A673 (cell line): Measurements from ENCODE around the gene IMPACT. TPM values are rescaled to one million over a fixed set of nuclear protein-coding genes. Genes with fewer than 3 reads are reported as not detected.

Source experiments
- BruUV-seq: library from RNA; stranded (reverse); fragments of 400-500 nt; replicated peaks from 2 replicates; lab custom pipeline; 2021; lab: Mats Ljungman, UMichigan
- CTCF ChIA-PET: fragments of 300-600 bp; sonication (Branson Sonifier 250); formaldehyde crosslinking; loops from one replicate; lab custom pipeline; 2022; ENCODE audit warnings: antibody characterized with exemption; lab: Charles Lee
- POLR2A ChIA-PET: fragments of 300-600 bp; sonication (Branson Sonifier 250); formaldehyde crosslinking; loops from one replicate; lab custom pipeline; 2022; ENCODE audit warnings: antibody characterized with exemption; ENCODE audit not compliant: low non-redundant PET; lab: Charles Lee
- DNase-seq: peaks from one replicate; pipeline ENCODE4 v3.0.0-alpha.2; 2015; ENCODE audit warnings: low spot score
- H3K27ac ChIP-seq: fragments of 200-600 bp; sonication (generic); 2 replicates; pipeline ENCODE4 v1.5.1; 2016; ENCODE audit warnings: mixed run types, low read depth, mild to moderate bottlenecking, mixed read lengths, antibody characterized with exemption, low read length; ENCODE audit not compliant: poor library complexity, severe bottlenecking
- H3K27me3 ChIP-seq: fragments of 200-600 bp; sonication (generic); replicated peaks from 2 replicates; pipeline ENCODE4 v1.6.1; 2017; ENCODE audit warnings: mixed run types, low read depth, mild to moderate bottlenecking, mixed read lengths, antibody characterized with exemption, low read length; ENCODE audit not compliant: insufficient read depth, poor library complexity
- H3K36me3 ChIP-seq: fragments of 200-600 bp; sonication (generic); 2 replicates; pipeline ENCODE4 v1.6.1; 2016; ENCODE audit warnings: mixed run types, mild to moderate bottlenecking, mixed read lengths, antibody characterized with exemption, low read length; ENCODE audit not compliant: insufficient read depth, poor library complexity, severe bottlenecking
- H3K4me1 ChIP-seq: fragments of 200-600 bp; sonication (generic); 2 replicates; pipeline ENCODE4 v1.6.1; 2017; ENCODE audit warnings: mixed run types, mild to moderate bottlenecking, mixed read lengths, antibody characterized with exemption, low read length; ENCODE audit not compliant: insufficient read depth, poor library complexity, severe bottlenecking
- H3K4me3 ChIP-seq: fragments of 200-600 bp; sonication (generic); 2 replicates; pipeline ENCODE4 v1.5.1; 2016; ENCODE audit warnings: low read depth, mixed run types, mild to moderate bottlenecking, mixed read lengths, low read length; ENCODE audit not compliant: poor library complexity, severe bottlenecking
- H3K9me3 ChIP-seq: fragments of 200-600 bp; sonication (generic); 2 replicates; pipeline ENCODE4 v1.6.1; 2016; ENCODE audit warnings: mixed run types, low read depth, mild to moderate bottlenecking, mixed read lengths, antibody characterized with exemption, low read length; ENCODE audit not compliant: poor library complexity, severe bottlenecking
- EZH2 ChIP-seq: fragments of 200-600 bp; sonication (generic); IDR thresholded peaks from 2 replicates; pipeline ENCODE4 v1.6.1; 2017; ENCODE audit warnings: borderline replicate concordance, low read depth, mild to moderate bottlenecking, mixed read lengths, antibody characterized with exemption, low read length; ENCODE audit not compliant: poor library complexity, severe bottlenecking
- intact Hi-C: fragments of 100-400 bp; cut with micrococcal nuclease; formaldehyde crosslinking; loops from one replicate; pipeline ENCODE4 v1.10.0; 2022; ENCODE audit not compliant: unreplicated experiment
- total RNA-seq: library from RNA; stranded (reverse); gene quantifications from 2 replicates; pipeline ENCODE4 v1.2.3, GENCODE V29; 2021
- TF ChIP-seq, protein P1 (sequence below): fragments of 300-800, 200-600 bp; sonication (generic); conservative IDR thresholded peaks from 2 replicates; pipeline ENCODE4 v1.5.1; 2017; ENCODE audit warnings: low read depth, mild to moderate bottlenecking, antibody characterized with exemption, low read length, moderate library complexity, mixed read lengths

IMPACT gene
- total RNA-seq, 1 experiment from 2014 or later: 35.6 TPM

DNA sequence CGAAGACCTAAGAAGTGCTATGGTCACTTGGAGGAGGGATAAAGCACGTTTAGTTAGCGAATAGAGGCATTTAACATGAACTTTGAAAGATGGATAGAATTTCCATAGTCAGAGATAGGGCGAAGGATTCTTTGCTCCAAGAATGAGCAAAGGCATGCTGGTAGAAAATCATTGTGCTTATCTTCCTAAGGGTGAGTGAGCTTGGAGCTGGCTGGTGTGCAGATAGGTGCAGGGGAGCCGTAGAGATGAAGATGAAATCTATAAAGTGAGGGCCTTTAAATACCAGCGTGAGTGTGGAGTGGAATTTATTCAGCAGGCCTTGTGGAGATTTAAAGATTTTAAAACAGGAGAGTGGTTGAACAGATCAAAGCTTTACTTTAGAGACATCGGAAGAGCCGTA is 35.5 kb downstream of the IMPACT start:
- H3K27ac ChIP-seq: no peak overlapping the region
- ChIA-PET POLR2A (no interaction called here), CTCF (no interaction called here)
- H3K4me1 ChIP-seq: no peaks in the 10 kb centered on the region
- H3K9me3 ChIP-seq: no peaks in the 10 kb centered on the region
- H3K27me3 ChIP-seq: no peaks in the 10 kb centered on the region
- no peaks in the 10 kb centered on the region for H3K36me3 ChIP-seq
- no peak overlapping the region for H3K4me3 ChIP-seq
- DNase-seq: no peak
- intact Hi-C loops: no loop called here
- BruUV-seq: no TSS peak
- TF ChIP-seq, protein P1, sequence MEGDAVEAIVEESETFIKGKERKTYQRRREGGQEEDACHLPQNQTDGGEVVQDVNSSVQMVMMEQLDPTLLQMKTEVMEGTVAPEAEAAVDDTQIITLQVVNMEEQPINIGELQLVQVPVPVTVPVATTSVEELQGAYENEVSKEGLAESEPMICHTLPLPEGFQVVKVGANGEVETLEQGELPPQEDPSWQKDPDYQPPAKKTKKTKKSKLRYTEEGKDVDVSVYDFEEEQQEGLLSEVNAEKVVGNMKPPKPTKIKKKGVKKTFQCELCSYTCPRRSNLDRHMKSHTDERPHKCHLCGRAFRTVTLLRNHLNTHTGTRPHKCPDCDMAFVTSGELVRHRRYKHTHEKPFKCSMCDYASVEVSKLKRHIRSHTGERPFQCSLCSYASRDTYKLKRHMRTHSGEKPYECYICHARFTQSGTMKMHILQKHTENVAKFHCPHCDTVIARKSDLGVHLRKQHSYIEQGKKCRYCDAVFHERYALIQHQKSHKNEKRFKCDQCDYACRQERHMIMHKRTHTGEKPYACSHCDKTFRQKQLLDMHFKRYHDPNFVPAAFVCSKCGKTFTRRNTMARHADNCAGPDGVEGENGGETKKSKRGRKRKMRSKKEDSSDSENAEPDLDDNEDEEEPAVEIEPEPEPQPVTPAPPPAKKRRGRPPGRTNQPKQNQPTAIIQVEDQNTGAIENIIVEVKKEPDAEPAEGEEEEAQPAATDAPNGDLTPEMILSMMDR: no peak
- TF ChIP-seq EZH2: no peak

DNA sequence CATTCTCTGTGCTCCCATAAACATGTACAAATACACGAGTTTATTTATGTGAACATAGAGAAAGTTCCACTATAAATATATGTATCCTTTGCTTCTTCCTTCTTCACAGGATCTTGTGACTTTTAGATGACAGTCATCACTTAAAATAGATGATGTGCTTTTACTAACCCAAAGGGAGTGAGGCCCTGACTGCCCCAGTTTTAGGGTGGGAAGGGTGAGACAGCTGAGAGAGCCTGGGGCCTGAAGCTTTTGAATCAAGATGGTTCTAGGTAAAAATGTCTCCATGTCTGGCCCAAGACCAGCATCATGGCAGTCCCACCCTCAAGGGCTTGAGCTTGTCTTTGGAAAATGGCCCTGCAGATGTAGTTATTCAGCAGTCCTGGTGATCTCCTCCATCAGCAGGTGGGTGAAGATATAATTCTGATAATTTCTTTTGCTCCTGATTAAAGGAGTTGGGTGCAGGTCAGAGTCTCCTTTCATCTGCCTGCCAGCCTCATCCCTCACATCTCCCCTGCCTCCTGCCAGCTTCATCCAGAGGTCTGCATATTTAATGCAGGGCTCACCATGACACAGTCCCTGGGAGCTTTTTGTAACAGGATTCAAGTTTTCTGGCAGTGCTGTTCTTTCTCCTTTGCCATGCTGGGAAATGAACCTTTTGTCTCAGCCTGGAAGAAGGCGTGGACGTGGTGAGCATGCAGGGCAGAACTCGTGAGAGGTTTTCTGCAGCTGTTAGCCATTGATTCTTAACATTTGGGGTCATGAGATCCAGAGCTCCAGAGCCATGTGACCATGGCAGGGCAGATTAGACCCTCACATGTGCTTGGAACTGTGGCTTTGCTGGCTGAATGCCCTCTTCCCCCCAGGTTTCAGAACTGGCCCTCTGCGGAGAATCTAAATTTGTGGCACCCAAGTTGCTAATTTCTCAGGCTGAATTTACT is 36.6 kb downstream of the IMPACT start:
- intact Hi-C loops: no loop called here
- H3K4me1 ChIP-seq: no peaks in the 10 kb centered on the region
- TF ChIP-seq EZH2: no peak
- TF ChIP-seq, protein P1: no peak
- no TSS peak for BruUV-seq
- ChIA-PET POLR2A (no interaction called here), CTCF (no interaction called here)
- H3K27me3 ChIP-seq: no peaks in the 10 kb centered on the region
- no peak overlapping the region for H3K27ac ChIP-seq
- DNase-seq: no peak
- no peaks in the 10 kb centered on the region for H3K36me3 ChIP-seq
- no peak overlapping the region for H3K4me3 ChIP-seq
- no peaks in the 10 kb centered on the region for H3K9me3 ChIP-seq

DNA sequence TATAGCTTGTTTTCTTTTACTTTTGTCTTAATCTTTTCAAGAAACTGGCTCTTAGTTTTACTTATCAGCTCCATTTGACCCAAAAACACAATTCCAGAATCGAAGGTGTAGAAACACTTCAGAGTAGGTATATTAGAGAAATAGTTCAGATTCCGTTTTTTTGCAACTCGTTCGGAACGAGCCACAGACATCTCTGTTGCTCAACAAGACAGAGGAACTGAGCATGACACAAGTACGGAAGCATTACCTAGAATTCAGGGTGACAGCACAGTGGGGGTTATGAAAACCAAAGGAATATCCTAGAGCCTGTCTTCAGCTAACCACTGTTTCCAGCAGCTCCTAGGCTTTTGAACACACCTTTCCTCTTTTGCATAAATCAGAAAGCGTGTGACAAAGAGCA is 39.0 kb downstream of the IMPACT start:
- H3K27ac ChIP-seq: no peak overlapping the region
- ChIA-PET CTCF (no interaction called here), POLR2A (no interaction called here)
- H3K27me3 ChIP-seq: no peaks in the 10 kb centered on the region
- no peaks in the 10 kb centered on the region for H3K36me3 ChIP-seq
- no peak overlapping the region for H3K4me3 ChIP-seq
- intact Hi-C loops: no loop called here
- BruUV-seq: no TSS peak
- H3K4me1 ChIP-seq: no peaks in the 10 kb centered on the region
- TF ChIP-seq EZH2: no peak
- H3K9me3 ChIP-seq: no peaks in the 10 kb centered on the region
- DNase-seq: no peak

DNA sequence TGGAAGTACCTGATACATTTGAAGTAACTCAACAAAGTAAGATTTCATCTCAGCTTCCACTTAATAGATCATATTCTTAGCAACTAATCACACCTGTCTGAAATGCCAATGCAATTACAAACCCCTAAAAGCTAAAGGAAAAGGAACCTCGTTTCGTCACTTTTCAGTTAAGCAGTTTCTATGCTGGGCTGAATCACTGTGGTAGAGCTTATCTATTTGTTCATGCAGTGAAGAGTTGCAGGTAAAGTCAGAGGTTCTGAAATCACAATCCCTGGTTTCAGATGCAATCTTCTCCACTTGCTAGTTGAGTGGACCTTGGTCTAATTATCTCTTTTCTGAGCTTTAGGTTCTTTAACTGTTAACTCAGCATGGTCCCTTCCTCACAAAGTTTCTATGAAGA is 40.3 kb downstream of the IMPACT start:
- no peak for TF ChIP-seq EZH2
- TF ChIP-seq, protein P1: no peak
- Histone ChIP-seq H3K36me3 (no peaks in the 10 kb centered on the region), H3K4me1 (no peaks in the 10 kb centered on the region), H3K27ac (no peak overlapping the region), H3K9me3 (no peaks in the 10 kb centered on the region), H3K27me3 (no peaks in the 10 kb centered on the region), H3K4me3 (no peak overlapping the region)
- intact Hi-C loops: no loop called here
- ChIA-PET CTCF (no interaction called here), POLR2A (interaction anchor here (0.7 kb wide), 1 partner anchor 262 kb away, joined by 3 read pairs; no protein-coding TSS in a partner anchor)
- DNase-seq: no peak
- no TSS peak for BruUV-seq
